Measurements from ENCODE around the gene USP24.

- TF ChIP-seq POLR2A (IDR thresholded peaks at IDR 0.05) = no peak
- TF ChIP-seq, protein P1, sequence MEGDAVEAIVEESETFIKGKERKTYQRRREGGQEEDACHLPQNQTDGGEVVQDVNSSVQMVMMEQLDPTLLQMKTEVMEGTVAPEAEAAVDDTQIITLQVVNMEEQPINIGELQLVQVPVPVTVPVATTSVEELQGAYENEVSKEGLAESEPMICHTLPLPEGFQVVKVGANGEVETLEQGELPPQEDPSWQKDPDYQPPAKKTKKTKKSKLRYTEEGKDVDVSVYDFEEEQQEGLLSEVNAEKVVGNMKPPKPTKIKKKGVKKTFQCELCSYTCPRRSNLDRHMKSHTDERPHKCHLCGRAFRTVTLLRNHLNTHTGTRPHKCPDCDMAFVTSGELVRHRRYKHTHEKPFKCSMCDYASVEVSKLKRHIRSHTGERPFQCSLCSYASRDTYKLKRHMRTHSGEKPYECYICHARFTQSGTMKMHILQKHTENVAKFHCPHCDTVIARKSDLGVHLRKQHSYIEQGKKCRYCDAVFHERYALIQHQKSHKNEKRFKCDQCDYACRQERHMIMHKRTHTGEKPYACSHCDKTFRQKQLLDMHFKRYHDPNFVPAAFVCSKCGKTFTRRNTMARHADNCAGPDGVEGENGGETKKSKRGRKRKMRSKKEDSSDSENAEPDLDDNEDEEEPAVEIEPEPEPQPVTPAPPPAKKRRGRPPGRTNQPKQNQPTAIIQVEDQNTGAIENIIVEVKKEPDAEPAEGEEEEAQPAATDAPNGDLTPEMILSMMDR (IDR thresholded peaks at IDR 0.05) = no peak
These were observed 42.9 kb downstream of the USP24 start for GRCh38 chr1:55172272-55172671.

All from uterus (tissue), 2 donors.